Germinal center (tissue), 1 donor: ENCODE data around the gene CD48.
"Not testable (repeated sequence)": the region's sequence is repeated elsewhere in the genome, so short reads cannot be mapped to it uniquely, and the experiment has no call there.

ENCODE experiments used
- DNase-seq: peaks from one replicate; pipeline ENCODE4 v3.0.0; 2012; ENCODE audit warnings: mixed read lengths, low spot score

CD48 gene

GRCh38 chr1:160713161-160713560 lies 1.5 kb upstream of the CD48 start:
- DNase-seq: no peak

- DNase-seq: not testable (repeated sequence)
Measured at GRCh38 chr1:160712525-160713080, 981 bp upstream of the CD48 start.

- DNase-seq: no peak
Measured at GRCh38 chr1:160711276-160711601, 383 bp downstream of the CD48 start.

- no peak for DNase-seq
Measured at GRCh38 chr1:160710517-160711252, 937 bp downstream of the CD48 start.

GRCh38 chr1:160709715-160710114 lies 1.9 kb downstream of the CD48 start:
- DNase-seq: no peak

GRCh38 chr1:160708801-160709200 lies 2.8 kb downstream of the CD48 start:
- no peak for DNase-seq

GRCh38 chr1:160708118-160708517 lies 3.5 kb downstream of the CD48 start:
- DNase-seq: no peak

- peak; percentile 34 for DNase-seq
Measured at GRCh38 chr1:160707236-160708064, 4.2 kb downstream of the CD48 start.

- DNase-seq: no peak
Measured at GRCh38 chr1:160706526-160707235, 4.9 kb downstream of the CD48 start.

GRCh38 chr1:160705742-160706141 lies 5.9 kb downstream of the CD48 start:
- DNase-seq: no peak

GRCh38 chr1:160705212-160705621 lies 6.4 kb downstream of the CD48 start:
- not testable (repeated sequence) for DNase-seq

GRCh38 chr1:160704250-160704649 lies 7.4 kb downstream of the CD48 start:
- DNase-seq: no peak

GRCh38 chr1:160702100-160702499 lies 9.5 kb downstream of the CD48 start:
- DNase-seq: no peak

- not testable (repeated sequence) for DNase-seq
Measured at GRCh38 chr1:160692390-160692789, 19.2 kb downstream of the CD48 start.

- no peak for DNase-seq
Measured at GRCh38 chr1:160685266-160685665, 26.4 kb downstream of the CD48 start.

- DNase-seq: no peak
Measured at GRCh38 chr1:160682983-160683865, 28.4 kb downstream of the CD48 start.

GRCh38 chr1:160681891-160682140 lies 29.8 kb downstream of the CD48 start:
- no peak for DNase-seq

GRCh38 chr1:160681066-160681890 lies 30.3 kb downstream of the CD48 start:
- DNase-seq: peak; percentile 75

- no peak for DNase-seq
Measured at GRCh38 chr1:160680399-160680798, 31.2 kb downstream of the CD48 start.

- no peak for DNase-seq
Measured at GRCh38 chr1:160679893-160680292, 31.7 kb downstream of the CD48 start.
